Activated CD4-positive, alpha-beta T cell treated with anti-CD3 and anti-CD28 coated beads, Interleukin-2, amount 50 U/mL, for 48 hours (primary cell): ENCODE data around the gene GTF2A1.
A peak's percentile ranks its signal among the peaks of the same experiment; 100 is the strongest.
"Not testable (repeated sequence)": the region's sequence is repeated elsewhere in the genome, so short reads cannot be mapped to it uniquely, and the experiment has no call there.

Experiments used
- DNase-seq, 2 experiments: peaks; one replicate each; pipeline ENCODE4 v3.0.0-alpha.2; 2020

GTF2A1 gene

GRCh38 chr14:81220830-81221578 lies at the start of gene GTF2A1:
TSS of gene GTF2A1 (minus strand) at chr14:81220959. CDS start at chr14:81220518, 441 bp downstream.
- peak; percentile 89 to 90 for DNase-seq

GRCh38 chr14:81269979-81270375 lies 49.2 kb upstream of the GTF2A1 start:
- DNase-seq: no peak

GRCh38 chr14:81269100-81269978 lies 48.6 kb upstream of the GTF2A1 start:
- no peak for DNase-seq

- DNase-seq: no peak
Observed at GRCh38 chr14:81268016-81268416, 47.3 kb upstream of the GTF2A1 start.

GRCh38 chr14:81265636-81266169 lies 44.9 kb upstream of the GTF2A1 start:
- DNase-seq: no peak

GRCh38 chr14:81264671-81265070 lies 43.9 kb upstream of the GTF2A1 start:
- no peak for DNase-seq

GRCh38 chr14:81263777-81264410 lies 43.1 kb upstream of the GTF2A1 start:
- DNase-seq: no peak

- DNase-seq: no peak
Observed at GRCh38 chr14:81261176-81261575, 40.4 kb upstream of the GTF2A1 start.

GRCh38 chr14:81260732-81261131 lies 40.0 kb upstream of the GTF2A1 start:
- DNase-seq: no peak

- no peak for DNase-seq
Observed at GRCh38 chr14:81256289-81256960, 35.7 kb upstream of the GTF2A1 start.

- no peak for DNase-seq
Observed at GRCh38 chr14:81252278-81252677, 31.5 kb upstream of the GTF2A1 start.

- DNase-seq: no peak
Observed at GRCh38 chr14:81247271-81247766, 26.6 kb upstream of the GTF2A1 start.

- DNase-seq: no peak
Observed at GRCh38 chr14:81246461-81247270, 25.9 kb upstream of the GTF2A1 start.

GRCh38 chr14:81245771-81246170 lies 25.0 kb upstream of the GTF2A1 start:
- DNase-seq: no peak

- not testable (repeated sequence) for DNase-seq
Observed at GRCh38 chr14:81244431-81244830, 23.7 kb upstream of the GTF2A1 start.

GRCh38 chr14:81243499-81243898 lies 22.7 kb upstream of the GTF2A1 start:
- DNase-seq: no peak

- not testable (repeated sequence) for DNase-seq
Observed at GRCh38 chr14:81236849-81237248, 16.1 kb upstream of the GTF2A1 start.

GRCh38 chr14:81236138-81236537 lies 15.4 kb upstream of the GTF2A1 start:
- no peak for DNase-seq

GRCh38 chr14:81235096-81235495 lies 14.3 kb upstream of the GTF2A1 start:
- DNase-seq: no peak

- no peak for DNase-seq
Observed at GRCh38 chr14:81234278-81234677, 13.5 kb upstream of the GTF2A1 start.

- DNase-seq: no peak
Observed at GRCh38 chr14:81233615-81234014, 12.9 kb upstream of the GTF2A1 start.

GRCh38 chr14:81231540-81231939 lies 10.8 kb upstream of the GTF2A1 start:
- no peak for DNase-seq
